HFF-Myc (cell line): ENCODE results near the gene POU6F2.
"Not testable (repeated sequence)": the region's sequence is repeated elsewhere in the genome, so short reads cannot be mapped to it uniquely, and the experiment has no call there.

ENCODE experiments used
- DNase-seq: peaks from one replicate; pipeline ENCODE4 v3.0.0-alpha.2; 2011; ENCODE audit warnings: low read depth; ENCODE audit errors: extremely low read depth
- H3K4me3 ChIP-seq: replicated peaks from 2 replicates; pipeline ENCODE4 v1.5.1; 2011; ENCODE audit warnings: low read depth, mild to moderate bottlenecking, control low read depth, low read length
- CTCF ChIP-seq: IDR thresholded peaks from 2 replicates; pipeline ENCODE4 v1.5.1; 2012; ENCODE audit warnings: mild to moderate bottlenecking, low read depth, low read length, control low read depth; ENCODE audit errors: missing control alignments

Gene POU6F2

GRCh38 chr7:39367451-39367850 lies 389.7 kb downstream of the POU6F2 start:
- H3K4me3 ChIP-seq = no peak overlapping the region
- no peak for TF ChIP-seq CTCF
- DNase-seq = no peak

- no peak for DNase-seq
- TF ChIP-seq CTCF = no peak
- H3K4me3 ChIP-seq = no peak overlapping the region
Observed at GRCh38 chr7:39367943-39368342, 390.2 kb downstream of the POU6F2 start.

- no peak overlapping the region for H3K4me3 ChIP-seq
- DNase-seq = no peak
- no peak for TF ChIP-seq CTCF
Observed at GRCh38 chr7:39372383-39372782, 394.7 kb downstream of the POU6F2 start.

- TF ChIP-seq CTCF = no peak
- no peak overlapping the region for H3K4me3 ChIP-seq
- DNase-seq = no peak
Observed at GRCh38 chr7:39374436-39375040, 396.8 kb downstream of the POU6F2 start.

- no peak for TF ChIP-seq CTCF
- H3K4me3 ChIP-seq = no peak overlapping the region
- DNase-seq = no peak
Observed at GRCh38 chr7:39375047-39375873, 397.6 kb downstream of the POU6F2 start.

- H3K4me3 ChIP-seq = no peak overlapping the region
- TF ChIP-seq CTCF = no peak
Observed at GRCh38 chr7:39375874-39376190, 398.1 kb downstream of the POU6F2 start.

GRCh38 chr7:39376881-39377280 lies 399.2 kb downstream of the POU6F2 start:
- not testable (repeated sequence) for H3K4me3 ChIP-seq, DNase-seq

More at GRCh38 chr7:39375874-39376190, 398.1 kb downstream of the POU6F2 start:
- DNase-seq = no peak
